ENCODE results near the gene FAM219B. TPM values are rescaled to one million over a fixed set of nuclear protein-coding genes. Genes with fewer than 3 reads are reported as not detected.

Gene FAM219B
- total and polyA plus RNA-seq, 2 of the 8 experiments (the other 6 are each of a cell fraction or from before 2014, with no cell fraction given), result 57.1 to 66.6 TPM

DNA sequence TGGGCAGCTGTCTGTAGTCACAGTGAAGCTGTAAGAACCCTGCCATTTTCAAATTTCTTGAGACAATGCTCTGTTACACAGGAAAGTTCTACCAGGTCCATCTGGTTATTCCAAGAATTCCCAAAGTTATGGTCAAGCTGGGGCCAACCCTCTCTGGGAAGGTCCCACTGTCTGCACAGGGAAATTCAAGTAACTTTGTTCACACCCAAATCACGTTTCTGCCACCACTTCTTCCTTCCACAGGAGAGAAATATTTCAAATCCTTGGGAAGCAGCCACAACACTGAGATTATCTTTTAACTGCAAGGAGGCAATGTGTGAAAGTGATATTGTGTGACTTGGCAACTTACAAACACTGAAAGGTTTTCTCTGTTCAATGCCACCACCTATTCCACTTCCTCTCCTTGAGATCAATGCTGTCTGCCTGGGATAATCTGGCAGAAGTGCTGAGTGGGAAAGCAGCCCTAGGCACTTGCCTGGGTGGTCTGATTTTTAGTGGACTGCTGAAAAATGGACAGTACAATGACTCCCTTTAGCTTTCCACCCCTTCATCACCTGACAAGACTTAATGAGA lies 39.1 kb downstream of the FAM219B start:
- no peak for FAIRE-seq
- Histone ChIP-seq H3K23ac (ENCODE audit: insufficient read length) (no peak overlapping the region), H2AFZ (ENCODE audit: low read length) (no peak overlapping the region), H3K9ac (replicated peaks in 1 of 4; ENCODE audit: extremely low read depth in 1 of 4, low read depth in 3 of 4, low read length in 3 of 4) (no peak overlapping the region), H3K79me2 (ENCODE audit: control insufficient read depth in 1 of 2, insufficient read depth in 2 of 2, low read length in 2 of 2) (peaks cover 0 to 53% of the 10 kb centered on the region in 2 experiments; a peak in 2 of 4 replicates), H4K20me1 (replicated peaks in 1 of 2; ENCODE audit: control insufficient read depth in 1 of 2, insufficient read depth in 2 of 2, low read length in 2 of 2) (peaks cover 3 to 11% of the 10 kb centered on the region in 2 experiments), H2AK5ac (ENCODE audit: low read depth, low read length) (no peak overlapping the region), H3K27ac (ENCODE audit: low read depth, low read length) (no peak overlapping the region), H3K79me1 (ENCODE audit: low read depth, low read length) (peaks cover 9% of the 10 kb centered on the region; the same call in 1 of the 2 replicates), H4K8ac (ENCODE audit: extremely low read depth, insufficient read depth, low read length) (no peak overlapping the region), H3K4me1 (replicated peaks in 1 of 4; ENCODE audit: control insufficient read depth in 3 of 4, insufficient read depth in 4 of 4, low read length in 3 of 4) (no peaks in the 10 kb centered on the region; a peak in 1 of 7 replicates), H3K9me3 (ENCODE audit: insufficient read depth in 2 of 2, low read depth in 1 of 2, low read length in 1 of 2) (no peaks in the 10 kb centered on the region), H3K56ac (replicated peaks; ENCODE audit: insufficient read length, low read depth, low read length) (no peak overlapping the region), H4K91ac (replicated peaks; ENCODE audit: insufficient read length, low read length) (no peak overlapping the region), H3K18ac (ENCODE audit: extremely low read depth, low read length) (no peak overlapping the region), H3K36me3 (ENCODE audit: control insufficient read depth in 2 of 4, insufficient read depth in 4 of 4, low read length in 3 of 4) (no peaks in the 10 kb centered on the region), H2BK15ac (ENCODE audit: low read length) (no peak overlapping the region), H3K27me3 (replicated peaks in 1 of 4; ENCODE audit: control insufficient read depth in 3 of 4, extremely low read depth in 1 of 4, insufficient read depth in 3 of 4, low read length in 3 of 4) (no peaks in the 10 kb centered on the region), H3K4ac (replicated peaks; ENCODE audit: insufficient read length, low read depth, low read length) (no peak overlapping the region), H2BK20ac (ENCODE audit: low read length) (no peak overlapping the region), H4K5ac (ENCODE audit: insufficient read length, low read depth, low read length) (no peak overlapping the region), H3K14ac (ENCODE audit: insufficient read length) (no peak overlapping the region), H2BK5ac (ENCODE audit: low read depth, low read length) (no peak overlapping the region), H3K4me3 (ENCODE audit: extremely low read depth in 1 of 4, insufficient read depth in 2 of 4, low read depth in 3 of 4, low read length in 4 of 4) (no peak overlapping the region), H3K4me2 (ENCODE audit: insufficient read depth in 1 of 2, low read depth in 2 of 2, low read length in 2 of 2) (no peak overlapping the region), H2BK120ac (replicated peaks; ENCODE audit: low read depth, low read length) (no peak overlapping the region), H3K23me2 (ENCODE audit: low read depth, low read length) (peaks cover 2% of the 10 kb centered on the region; the same call in 1 of the 2 replicates), H2BK12ac (ENCODE audit: low read depth, low read length) (no peak overlapping the region)
- POLR2A ChIA-PET (ENCODE audit: partially characterized antibody), result interaction anchor here (1.0 to 1.8 kb wide), 2 partner anchors 50 to 71 kb away, joined by 3 read pairs; partner anchors contain the start of gene COX5A
- WGBS, 2 experiments (ENCODE audit: extremely low coverage in 1 of 2, insufficient coverage in 1 of 2, insufficient read length in 1 of 2, insufficient replicate concordance in 2 of 2, low coverage in 1 of 2, low lambda C conversion rate in 2 of 2, missing lambda C conversion rate in 1 of 2), result 100% methylated on average over 1 of the region's 1 CpG; no CpG with 5 or more reads in 1 of the 2 experiments
- no peak for DNase-seq (ENCODE audit: low read depth in 1 of 2, low spot score in 2 of 2)
- TF ChIP-seq SUZ12 (IDR thresholded peaks at IDR 0.05; ENCODE audit: low read length) (no peak), CBX8 (IDR thresholded peaks at IDR 0.05; ENCODE audit: borderline replicate concordance, low read depth, low read length) (no peak), SP4 (IDR thresholded peaks at IDR 0.05; ENCODE audit: low read length) (no peak), POLR2AphosphoS5 (IDR thresholded peaks at IDR 0.05; ENCODE audit: low read depth, low read length) (no peak), MAFK (IDR thresholded peaks at IDR 0.05; ENCODE audit: low read depth, low read length) (no peak)
- CTCF ChIA-PET (ENCODE audit: partially characterized antibody), result interaction anchor here (0.9 to 1.5 kb wide), 3 partner anchors 24 to 42 kb away, joined by 3 to 7 read pairs (median 3); no protein-coding TSS in a partner anchor

Data from H1 (cell line).